Inflammatory macrophage treated with lipopolysaccharide for 1 hour (primary cell): Measurements from ENCODE around the gene NANOS1.

ENCODE experiments used
- DNase-seq, 2 donors: peaks; one replicate each; pipeline ENCODE4 v3.0.0-alpha.2; 2020 to 2022

Gene NANOS1, protein sequence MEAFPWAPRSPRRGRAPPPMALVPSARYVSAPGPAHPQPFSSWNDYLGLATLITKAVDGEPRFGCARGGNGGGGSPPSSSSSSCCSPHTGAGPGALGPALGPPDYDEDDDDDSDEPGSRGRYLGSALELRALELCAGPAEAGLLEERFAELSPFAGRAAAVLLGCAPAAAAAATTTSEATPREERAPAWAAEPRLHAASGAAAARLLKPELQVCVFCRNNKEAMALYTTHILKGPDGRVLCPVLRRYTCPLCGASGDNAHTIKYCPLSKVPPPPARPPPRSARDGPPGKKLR

DNA sequence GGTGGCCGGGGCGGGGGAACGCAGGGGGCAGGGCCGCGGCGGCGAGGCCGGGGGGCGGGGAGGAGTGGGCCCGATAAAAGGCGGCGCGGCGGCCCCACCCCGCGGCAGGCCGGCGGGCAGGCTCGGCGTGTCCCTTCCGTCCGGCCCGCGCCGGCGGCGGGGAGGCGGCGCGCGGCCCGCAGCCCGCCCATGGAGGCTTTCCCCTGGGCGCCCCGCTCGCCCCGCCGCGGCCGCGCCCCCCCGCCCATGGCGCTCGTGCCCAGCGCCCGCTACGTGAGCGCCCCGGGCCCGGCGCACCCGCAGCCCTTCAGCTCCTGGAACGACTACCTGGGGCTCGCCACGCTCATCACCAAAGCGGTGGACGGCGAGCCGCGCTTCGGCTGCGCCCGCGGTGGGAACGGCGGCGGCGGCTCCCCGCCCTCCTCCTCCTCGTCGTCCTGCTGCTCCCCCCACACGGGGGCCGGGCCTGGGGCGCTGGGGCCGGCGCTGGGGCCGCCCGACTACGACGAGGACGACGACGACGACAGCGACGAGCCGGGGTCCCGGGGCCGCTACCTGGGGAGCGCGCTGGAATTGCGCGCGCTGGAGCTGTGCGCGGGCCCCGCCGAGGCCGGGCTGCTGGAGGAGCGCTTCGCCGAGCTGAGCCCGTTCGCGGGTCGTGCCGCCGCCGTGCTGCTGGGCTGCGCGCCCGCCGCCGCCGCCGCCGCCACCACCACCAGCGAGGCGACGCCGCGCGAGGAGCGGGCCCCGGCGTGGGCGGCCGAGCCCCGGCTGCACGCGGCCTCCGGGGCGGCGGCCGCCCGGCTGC lies at the start of gene NANOS1:
NANOS1 (plus strand) TSS at position 102 of the 808 bp plus-strand sequence; CDS start at position 190, 88 bp downstream.
- peak in 1 of 2 donors; percentile 19 for DNase-seq

DNA sequence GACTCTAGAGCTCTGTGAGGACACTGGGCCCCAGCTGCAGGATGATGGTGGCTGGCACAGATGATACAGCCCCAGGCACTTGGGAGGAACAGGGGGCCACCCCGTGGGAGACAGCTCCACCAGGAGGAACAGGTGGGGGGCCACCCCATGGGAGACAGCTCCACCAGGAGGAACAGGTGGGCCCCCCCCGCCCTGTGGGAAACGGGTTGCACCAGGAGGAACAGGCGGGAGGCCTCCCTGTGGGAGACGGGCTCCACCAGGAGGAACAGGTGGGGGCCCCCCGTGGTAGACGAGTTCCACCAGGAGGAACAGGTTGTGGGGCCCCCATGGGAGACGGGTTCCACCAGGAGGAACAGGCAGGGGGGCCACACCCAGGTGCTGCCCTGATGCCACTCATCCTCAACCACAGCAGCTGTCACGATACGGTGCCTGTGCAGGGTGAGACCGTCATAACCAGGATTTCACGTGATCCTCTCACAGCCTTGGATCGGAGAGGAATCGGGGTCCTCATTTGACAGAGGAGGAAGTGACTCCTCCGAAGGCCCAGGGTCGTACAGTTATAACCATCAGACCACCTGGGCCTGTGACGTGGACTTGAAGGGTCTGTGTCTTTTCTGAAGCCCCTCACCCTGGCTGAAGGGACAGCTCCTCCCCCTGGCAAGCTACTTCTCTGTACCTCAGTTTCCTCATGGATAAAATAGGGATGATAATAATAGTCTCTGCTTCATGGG lies 49.2 kb upstream of the NANOS1 start:
- DNase-seq: no peak

DNA sequence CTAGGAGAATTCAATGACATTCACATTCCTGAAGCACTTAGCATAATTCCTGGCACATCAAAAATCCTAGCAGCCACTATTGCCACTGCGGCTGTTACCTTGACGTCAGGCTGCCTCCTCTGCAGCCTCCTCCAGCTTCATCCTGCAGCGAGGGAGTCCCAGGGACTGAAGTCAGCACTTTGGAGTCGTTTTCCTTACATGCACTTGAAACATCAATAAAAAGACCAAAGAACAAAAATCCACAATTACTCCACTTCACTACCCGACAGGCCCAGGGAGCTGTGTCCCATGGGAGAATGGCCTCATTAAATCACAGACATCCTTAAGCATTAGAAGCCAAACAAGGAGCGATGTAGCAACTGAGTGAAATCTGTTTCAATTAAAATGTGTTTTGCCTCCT lies 48.6 kb upstream of the NANOS1 start:
- no peak for DNase-seq

DNA sequence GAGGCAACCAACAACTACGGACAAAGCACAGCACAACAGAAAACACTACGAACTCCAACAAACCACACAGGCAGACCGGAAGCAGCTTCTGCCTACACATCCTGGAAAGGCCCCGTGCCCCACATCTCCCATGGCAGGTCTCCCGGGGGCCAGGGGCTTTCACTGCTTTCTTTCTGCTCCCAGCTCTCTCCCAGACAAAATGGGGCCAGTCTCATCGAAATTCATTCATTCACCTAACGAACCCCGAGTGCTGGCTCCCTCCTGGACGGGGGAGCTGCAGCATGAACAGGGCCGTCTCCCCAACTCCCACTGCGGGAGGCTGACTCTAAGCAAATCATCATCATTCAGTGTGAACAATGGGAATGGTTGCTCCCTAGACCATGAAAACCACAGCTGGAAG lies 47.6 kb upstream of the NANOS1 start:
- DNase-seq: no peak

DNA sequence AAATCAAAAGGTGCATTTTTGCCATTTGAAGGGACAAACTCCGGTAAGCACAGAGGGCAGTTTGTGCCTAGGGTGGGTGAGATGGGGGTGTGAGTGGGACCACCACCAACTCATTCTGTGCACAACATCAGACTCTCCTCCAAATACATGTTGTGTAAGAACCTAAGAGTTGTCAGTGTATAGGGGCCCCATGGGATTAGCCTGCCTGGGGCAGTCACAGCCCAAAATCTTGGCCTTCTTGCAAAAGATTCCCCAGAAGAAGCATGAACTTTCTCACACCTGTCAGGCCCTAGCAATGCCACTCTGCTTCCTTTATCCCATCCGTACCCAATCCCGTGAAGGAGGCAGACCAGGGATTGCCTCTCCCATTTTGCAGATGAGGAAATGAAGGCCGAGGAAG lies 47.1 kb upstream of the NANOS1 start:
- DNase-seq: no peak

DNA sequence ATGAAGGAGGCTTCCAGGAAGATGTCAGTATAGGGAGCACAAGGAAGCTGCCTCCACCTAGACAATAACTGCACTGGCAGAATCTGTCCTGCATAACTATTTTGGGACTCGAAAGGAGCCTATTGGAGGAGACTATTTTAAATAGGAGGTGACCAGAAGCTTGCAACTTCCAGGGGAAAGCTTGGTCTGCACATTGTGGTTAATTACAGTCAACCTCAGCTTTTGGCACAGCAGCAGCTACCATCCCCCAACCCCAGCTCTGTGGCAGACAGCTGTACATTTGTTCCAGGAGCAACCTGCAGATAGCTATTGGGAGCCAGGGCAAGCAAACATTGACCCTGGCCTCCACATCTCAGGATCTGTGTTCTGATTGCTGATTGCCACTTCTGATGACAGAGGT lies 46.3 kb upstream of the NANOS1 start:
- DNase-seq: no peak

DNA sequence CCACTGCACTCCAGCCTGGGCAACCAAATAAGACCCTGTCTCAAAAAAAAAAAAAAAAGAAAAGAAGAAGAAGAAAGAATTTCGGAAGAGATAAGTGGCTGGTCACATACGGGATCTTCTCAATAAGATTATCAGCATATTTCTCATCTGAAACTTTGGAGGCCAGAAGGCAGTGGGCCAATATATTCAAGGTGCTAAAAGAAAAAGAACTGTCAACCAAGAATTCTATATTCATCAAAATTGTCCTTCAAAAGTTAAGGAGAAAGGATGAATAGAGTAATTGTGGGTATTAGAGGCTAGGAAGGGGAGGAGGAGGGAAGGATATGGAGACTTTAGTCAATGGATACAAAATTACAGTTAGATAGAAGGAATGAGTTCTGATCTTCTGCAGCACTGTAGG lies 43.9 kb upstream of the NANOS1 start:
- DNase-seq: no peak

DNA sequence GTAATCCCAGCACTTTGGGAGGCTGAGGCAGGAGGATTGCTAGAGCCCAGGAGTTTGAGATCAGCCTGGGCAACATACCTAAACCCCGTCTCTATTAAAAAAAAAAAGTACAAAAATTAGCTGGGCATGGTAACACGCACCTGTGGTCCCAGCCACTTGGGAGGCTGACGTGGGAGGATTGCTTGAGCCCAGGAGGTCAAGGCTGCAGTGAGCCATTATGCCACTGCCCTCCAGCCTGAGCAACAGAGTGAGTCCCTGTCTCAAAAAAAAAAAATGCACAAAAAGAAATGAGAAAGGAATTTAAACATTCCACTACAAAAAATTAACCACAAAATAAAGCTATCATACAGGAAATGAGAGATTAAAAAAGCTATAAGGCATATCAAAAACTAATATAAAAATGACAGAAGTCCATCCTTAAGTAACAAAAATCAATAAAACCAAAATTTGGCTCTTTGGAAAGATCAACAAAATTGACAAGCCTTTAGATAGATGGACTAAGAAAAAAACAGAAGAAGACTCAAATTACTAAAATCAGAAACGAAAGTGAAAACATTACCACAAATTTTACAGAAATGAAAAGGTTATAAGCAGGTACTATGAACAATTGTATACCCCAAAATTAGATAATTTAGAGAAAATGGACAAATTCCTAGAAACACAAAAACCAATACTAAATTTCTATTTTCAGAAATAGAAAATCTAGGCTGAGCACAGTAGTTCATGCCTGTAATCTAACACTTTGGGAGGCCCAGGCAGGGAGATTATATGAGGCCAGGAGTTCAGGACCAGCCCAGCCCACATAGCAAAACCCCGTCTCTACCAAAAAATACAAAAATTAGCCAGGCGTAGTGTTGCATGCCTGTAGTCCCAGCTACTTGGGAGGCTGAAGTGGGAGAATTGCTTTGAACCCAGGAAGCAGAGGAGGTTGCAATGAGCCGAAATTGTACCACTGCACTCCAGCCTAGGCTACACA lies 42.4 kb upstream of the NANOS1 start:
- DNase-seq: no peak

DNA sequence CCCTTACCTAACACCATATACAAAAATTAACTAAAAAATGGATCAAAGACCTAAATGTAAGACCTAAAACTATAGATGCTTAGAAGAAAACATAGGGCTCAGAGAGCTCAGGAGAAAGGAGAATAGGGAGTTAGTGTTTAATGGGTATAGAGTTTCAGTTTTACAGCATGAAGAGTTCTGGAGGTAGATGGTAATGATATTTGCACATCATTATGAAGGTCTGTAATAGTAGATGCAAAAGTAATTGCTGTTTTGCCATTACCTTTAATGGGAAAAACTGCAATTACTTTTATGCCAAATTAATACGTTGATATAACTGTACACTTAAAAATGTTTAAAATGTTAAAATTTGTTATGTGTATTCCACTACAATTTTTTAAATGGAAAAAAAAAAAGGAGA lies 39.2 kb upstream of the NANOS1 start:
- no peak for DNase-seq

DNA sequence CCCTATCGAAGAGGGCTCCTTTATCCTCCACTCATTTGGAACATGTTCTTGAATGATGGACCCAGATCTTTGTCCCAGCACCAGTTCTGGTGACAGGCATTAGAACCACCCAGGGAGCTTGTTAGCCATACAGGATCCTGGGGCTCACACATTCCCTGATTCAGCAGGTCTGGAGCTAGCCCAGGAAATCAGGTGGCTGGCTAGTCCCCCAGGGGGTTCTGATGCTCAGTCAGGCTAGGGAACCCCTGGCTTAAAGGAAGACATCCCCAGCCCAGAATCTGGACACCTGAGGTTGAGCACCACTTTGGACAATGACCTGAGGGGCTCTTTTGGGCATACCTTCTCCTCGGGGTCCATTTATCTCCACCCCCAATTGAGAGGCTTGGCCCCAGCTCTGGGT lies 37.0 kb upstream of the NANOS1 start:
- DNase-seq: no peak

DNA sequence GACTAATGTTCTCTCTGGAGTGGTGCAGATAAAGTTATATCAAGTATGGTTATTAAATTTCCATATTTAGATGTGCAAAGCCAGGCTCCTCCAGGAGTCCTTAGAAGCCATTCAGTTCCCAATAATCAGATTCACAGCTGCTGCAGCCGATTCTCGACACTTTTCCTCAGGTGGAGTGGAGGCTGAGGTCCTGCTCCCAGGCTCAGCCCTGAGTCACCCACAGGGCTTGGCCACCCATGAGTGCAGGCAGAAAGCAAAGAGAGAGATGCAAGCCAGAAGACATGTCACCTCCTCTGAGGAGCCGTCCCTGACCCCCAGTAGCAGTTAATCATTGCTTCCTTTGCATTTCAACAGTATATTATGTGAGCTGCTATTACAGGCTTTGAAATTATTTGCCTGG lies 36.3 kb upstream of the NANOS1 start:
- DNase-seq: no peak

DNA sequence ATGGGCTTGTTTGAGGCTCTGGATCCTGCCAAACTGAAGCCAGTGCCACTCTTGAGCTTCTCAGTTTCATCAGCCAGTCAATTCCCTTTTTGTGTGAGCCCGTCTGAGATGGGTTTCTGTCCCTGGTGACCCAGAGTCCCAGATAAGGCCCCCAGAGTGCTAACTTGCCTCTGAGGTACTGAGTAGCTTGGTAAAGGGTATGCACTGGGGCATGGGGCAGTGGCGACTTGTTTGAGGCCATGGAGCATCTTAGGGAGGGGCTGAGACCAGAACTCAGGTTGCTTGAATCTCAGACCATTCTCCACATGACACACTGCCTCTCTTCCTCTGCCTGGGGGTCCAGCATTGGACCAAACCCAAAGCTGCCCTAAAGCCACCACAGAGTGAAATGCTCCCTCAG lies 35.2 kb upstream of the NANOS1 start:
- DNase-seq: no peak

DNA sequence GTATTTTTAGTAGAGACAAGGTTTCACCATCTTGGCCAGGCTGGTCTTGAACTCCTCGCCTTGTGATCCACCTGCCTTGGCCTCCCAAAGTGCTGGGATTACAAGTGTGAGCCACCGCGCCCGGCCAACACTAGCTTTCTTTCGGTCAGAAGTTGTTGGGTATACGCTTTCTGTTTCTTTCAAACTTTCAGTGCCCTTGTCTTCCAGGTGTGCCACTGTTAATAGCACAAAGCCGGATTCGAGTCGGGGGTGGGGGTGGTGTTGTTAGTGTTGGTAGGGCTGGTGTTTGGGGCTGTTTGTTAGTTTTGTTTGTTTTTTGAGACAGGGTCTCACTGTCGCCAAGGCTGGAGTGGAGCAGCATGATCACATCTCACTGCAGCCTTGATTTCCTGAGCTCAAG lies 33.8 kb upstream of the NANOS1 start:
- no peak for DNase-seq

DNA sequence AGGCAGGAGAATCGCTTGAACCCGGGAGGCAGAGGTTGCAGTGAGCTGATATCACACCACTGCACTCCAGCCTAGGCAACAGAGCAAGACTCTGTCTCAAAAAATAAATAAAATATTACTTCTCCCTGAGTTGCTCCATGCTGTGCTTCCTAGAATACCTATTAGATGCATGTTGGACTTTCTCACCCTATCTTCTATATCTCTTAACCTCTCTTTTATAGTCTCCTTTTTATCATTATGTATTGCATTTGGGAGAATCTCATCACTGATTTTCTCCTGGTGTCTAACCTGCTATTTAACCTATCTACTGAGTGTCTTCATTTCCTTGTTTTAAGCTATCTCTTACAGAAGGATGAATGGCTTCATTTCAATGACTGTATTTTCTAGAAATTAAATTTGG lies 32.1 kb upstream of the NANOS1 start:
- no peak for DNase-seq

DNA sequence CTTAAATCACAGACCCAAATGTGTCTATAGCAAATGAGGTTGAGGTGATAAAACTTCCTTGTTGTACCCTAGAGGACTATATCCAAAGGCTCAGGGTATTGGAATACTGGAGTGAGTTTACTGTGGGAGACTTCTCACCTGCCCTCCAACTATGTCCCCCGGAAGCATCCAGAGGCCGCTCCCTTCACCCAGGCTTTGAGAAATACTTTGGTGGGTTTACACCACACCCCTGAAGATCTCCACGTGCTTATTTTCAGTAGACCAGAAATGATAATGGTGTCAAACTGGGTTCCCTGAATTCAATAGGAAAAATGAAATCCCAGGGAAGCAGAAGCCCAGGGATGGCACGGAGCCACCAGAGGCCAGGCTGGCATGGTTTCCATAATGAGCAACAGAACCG lies 31.3 kb upstream of the NANOS1 start:
- DNase-seq: no peak

DNA sequence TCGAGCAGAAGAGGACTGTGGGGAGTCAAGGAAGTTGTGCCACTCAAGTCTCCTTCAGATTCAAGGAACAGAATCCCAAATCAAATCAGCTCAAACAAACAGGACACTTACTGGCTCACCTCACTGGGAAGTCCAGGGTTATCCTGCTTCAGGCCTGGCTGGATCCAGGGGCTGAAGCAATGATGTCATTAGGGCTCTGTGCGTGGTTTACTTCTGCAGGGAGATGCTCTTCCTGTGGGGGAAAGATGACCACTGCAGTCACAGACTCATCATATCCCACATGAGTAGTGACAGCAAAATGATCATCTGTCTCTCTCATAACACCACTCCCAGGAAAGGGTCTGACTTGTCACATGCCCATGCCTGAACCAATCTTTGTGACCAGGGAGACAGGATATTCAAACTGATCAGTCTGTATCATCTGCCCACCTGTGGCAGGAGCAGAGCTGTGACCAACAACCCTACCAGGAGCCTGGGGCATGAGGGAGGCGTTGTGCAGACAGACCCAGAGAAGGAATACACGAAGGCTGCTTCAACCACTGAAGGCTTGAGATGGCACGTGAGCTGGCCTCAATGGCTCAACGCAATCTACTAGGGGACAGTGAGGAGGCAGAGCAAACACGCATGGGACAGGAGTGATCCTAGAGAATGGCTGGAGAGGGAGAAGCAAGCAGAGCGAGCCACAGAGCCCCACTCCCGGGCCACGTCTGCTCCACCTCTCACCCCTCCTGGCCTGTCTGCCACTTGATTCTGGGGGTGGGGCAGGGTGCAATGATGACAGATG lies 27.6 kb upstream of the NANOS1 start:
- no peak for DNase-seq

DNA sequence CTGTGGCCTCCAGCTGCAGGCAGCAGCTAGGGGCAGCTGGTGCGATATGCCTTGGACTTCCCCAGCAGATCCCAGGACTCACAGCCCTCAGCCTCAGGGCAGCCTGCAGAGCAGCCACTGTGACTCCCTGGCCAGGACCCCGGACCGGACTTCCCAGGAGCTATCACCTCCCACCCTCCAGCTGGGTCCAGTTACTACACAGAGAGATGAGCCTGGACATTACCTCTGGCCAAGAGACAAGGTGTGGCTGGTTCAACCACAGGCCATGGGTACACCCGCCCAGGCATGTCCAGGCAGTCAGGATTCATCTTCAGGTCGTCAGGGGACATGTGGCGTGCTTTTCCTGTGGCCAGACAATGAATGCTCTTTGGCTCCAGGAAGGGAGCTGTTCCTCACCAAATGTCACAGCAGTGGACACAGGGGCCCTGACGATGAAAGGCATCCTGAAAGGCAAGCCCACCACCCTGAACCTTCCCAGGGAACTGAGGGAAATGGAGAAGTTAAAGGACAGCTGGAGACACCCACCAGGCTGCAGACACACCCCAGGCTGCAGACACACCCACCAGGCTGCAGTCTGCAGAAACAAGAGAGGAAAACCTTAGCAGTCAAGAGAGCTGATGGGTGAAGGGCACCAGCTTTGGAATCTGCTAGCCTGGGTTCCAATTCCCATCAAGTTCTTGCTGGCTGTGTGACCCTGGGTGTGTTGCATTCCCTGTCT lies 25.8 kb upstream of the NANOS1 start:
- DNase-seq: no peak

DNA sequence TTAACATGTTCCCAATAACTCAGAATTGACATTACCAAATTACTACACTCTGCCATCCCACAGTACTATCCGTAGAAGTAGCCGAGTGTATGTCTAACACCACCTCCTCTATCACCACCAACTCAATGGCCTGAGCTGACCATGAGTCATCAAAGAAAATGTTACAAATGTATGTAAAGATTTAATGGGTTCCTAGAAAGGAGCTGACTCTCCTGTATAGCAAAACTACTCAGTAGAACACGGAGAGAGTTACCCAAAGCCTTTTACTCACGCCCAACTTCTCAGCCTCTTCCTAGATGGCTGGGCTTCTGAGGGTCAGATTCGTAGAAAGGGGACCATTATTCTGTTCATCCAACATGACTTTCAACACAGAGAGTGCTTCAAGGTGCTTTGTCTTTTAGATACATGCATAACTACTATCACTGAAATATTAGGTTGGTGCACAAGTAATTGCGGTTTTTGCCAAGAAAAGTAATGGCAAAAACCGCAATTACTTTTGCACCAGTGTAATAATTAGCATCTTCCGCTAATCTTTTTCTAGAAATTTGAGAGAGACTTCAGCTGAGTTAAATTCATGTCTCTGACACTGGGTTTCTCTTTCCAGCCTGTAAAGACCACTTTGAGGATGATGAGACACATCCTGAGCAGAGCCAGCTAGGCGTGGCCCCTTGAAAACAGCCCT lies 24.0 kb upstream of the NANOS1 start:
- DNase-seq: peak; percentile 18 to 76

DNA sequence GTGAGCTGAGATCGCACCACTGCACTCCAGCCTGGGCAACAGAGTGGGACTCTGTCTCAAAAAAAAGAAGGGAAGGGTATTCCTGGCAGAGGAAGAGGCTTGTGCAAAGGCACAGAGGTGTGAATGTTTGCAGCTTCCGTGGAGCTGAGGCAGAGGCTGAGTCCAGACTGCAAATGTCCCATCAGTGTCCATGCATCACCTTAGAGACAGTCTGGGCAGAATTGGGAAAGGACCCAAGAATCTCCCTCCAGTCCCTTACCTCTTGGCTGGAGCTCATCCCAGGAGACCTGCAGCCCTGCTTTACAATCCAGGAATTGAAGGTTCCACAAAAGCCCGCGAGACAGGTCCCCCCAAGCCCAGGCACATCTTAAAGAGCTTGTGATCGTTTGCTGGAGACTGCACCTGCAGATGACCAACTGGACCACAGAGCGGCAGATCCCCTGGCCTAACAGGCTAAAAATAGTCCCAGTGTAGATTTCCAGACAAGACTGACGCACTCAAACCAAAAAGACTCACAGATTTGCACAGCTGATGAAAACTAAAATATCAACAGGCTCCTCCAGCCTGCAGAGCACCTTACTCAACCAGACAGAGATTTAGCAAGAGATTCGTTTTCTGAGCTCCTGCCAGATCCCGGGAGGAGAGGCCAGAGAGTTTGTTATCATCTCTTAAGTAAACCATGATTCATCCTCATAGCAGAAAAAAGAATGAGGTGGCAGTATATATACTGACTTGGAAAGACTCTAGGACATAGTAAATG lies 22.9 kb upstream of the NANOS1 start:
- DNase-seq: no peak

DNA sequence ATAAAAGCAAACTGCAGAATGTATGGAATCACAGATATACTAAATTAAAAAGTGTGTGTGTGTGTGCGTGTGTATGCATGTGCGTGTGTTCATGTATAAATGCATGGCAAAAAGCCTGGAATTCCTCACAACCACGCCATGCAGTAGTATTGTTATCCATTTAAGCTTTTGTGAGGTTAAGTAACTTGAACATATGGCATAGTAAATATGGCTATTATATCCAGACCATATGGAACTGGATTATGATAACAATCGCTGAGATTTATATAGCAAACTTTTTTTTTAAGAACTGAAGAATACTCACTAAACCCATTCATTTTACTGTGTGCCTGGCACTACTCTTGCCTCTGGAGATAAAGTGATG lies 22.3 kb upstream of the NANOS1 start:
- DNase-seq: no peak
